HG03039 (cell line): Measurements from ENCODE around the gene TEX54.
"Not testable (repeated sequence)": the region's sequence is repeated elsewhere in the genome, so short reads cannot be mapped to it uniquely, and the experiment has no call there.

Experiments used
- ATAC-seq: cut with Tn5 transposase; IDR thresholded peaks from one replicate; pipeline ENCODE4 v1.9.1; 2021; ENCODE audit warnings: mild to moderate bottlenecking, moderate library complexity; ENCODE audit not compliant: unreplicated experiment

The TEX54 gene

DNA sequence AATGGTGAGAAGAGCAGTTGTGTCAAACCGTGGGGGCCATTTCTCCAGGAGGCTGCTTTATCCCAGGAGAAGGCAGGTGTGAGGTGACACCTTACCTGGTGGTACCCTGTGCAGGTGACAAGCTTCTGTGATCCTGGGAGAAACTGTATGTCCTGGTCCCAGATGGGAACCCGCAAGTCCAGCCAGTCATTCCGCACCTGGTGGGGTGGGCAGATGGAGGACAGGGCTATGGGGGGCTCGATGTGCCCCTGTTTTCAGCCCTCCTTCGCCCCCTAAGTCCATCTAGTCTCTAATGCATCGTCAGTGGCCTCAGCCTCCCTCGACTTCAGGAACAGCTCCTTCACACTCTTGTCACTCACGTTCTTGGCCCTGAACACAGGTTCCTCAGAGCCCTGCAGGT lies 2.7 kb upstream of the TEX54 start:
- ATAC-seq: no peak

DNA sequence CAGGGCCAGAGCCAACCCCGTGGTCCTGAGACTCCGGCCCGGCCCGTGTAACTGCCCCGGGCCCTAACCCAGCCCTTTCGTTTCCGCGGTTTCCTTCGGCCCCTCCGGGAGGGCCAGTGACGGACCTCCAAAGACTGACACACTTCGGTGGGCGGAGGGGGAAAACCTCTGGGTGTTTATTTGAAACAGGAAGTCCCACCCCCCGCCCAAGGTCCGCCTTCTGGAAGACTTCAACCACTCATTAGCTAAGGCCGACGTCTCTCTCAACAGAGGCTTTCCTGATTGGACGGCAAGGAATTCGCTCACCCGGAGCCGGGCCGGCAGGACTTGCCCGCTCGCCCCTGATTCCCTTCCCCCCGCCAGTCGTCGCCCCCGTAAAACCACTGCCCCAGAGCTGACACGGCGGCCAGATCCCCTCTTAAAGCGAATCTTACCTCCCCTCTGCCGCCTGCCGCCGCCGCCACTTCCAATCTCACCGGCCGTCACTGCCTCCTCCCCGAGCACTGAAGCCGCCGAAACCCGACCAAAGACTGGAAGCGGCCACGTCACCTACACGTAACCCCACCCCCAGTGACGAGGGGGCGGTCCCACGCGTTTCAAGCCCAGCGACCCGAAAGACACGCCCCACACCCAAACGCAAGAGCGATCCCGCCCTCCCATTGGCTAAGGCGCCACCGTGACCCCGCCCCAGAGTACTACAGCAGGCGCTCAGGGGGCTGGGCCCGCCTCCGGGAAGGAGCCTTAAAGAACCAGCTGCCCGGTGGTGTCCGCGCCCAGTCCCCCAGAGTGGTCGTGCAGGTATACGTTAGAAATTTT lies 913 bp downstream of the TEX54 start, which contains the start of gene STX5:
TSS of gene STX5 (minus strand) at position 532 of the 816 bp plus-strand sequence. CDS start 808 bp downstream, outside the sequence.
- peak; percentile 78 for ATAC-seq

- ATAC-seq: no peak
Measured at GRCh38 chr11:62830904-62831519, 1.6 kb downstream of the TEX54 start.

DNA sequence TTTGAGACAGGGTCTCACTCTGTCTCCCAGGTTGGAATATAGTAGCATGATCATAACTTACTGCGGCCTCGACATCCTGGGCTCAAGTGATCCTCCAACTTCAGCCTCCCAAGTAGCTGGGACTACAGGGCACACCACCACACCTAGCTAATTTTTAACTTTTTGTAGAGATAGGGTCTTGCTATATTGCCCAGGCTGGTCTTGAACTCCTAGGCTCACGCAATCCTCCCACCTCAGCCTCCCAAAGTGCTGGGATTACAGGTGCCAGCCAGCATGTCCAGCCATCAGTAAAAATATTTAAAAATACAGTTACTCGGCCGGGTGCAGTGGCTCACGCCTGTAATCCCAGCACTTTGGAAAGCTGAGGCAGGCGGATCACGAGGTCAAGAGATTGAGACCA lies 4.5 kb downstream of the TEX54 start:
- not testable (repeated sequence) for ATAC-seq

DNA sequence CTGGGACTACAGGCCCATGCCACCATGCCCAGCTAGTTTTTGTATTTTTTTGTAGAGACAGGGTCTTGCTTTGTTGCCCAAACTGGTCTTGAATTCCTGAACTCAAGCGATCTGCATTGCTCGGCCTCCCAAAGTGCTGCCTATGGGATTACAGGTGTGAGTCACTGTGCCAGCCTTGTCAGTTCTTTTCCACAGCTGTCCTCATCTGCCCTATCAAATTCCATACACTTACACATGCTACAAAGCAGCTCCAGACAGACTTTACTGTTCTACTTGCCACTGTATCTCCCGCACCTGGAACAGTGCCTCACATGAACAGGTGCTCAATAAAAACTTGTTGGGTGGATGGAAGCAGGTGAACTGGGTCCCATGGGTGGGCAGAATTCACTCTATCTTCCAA lies 9.0 kb downstream of the TEX54 start:
- no peak for ATAC-seq

DNA sequence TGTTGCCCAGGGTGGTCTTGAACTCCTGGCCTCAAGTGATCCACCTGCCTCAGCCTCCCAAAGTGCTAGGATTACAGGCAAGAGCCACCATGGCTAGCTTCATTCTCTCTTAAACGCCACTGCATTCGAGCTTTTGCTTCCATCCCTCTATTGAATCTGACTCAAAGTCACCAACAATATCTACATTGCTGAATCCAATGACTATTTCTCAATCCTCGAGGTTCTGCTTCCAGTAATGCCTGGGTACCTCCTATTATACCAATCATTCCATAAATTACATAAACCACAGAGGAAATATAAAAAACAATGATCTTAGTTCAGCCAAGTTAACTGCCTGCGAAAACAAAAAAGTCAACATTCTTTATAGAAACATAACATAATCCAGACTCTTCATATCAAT lies 15.5 kb downstream of the TEX54 start:
- ATAC-seq: no peak

DNA sequence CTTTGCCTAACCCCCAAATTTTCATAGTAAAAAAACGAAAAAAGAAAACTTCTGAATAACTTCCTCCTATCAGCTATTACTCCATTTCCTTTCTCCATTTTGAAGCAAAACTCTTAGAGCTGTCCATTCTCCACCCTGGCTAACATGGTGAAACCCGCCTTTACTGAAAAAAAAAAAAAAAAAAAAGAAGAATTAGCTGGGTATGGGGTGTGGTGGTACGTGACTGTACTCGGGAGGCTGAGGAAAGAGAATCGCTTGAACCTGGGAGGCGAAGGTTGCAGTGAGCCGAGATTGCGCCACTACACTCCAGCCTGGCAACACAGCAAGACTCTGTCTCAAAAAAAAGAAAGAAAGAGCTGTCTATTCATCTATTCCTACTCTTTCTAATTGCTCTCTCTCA lies 16.1 kb downstream of the TEX54 start:
- ATAC-seq: no peak

- ATAC-seq: no peak
Measured at GRCh38 chr11:62811659-62812058, 21.0 kb downstream of the TEX54 start.

GRCh38 chr11:62810748-62811147 lies 21.9 kb downstream of the TEX54 start:
- no peak for ATAC-seq

- ATAC-seq: no peak
Measured at GRCh38 chr11:62806611-62807121, 26.0 kb downstream of the TEX54 start.

DNA sequence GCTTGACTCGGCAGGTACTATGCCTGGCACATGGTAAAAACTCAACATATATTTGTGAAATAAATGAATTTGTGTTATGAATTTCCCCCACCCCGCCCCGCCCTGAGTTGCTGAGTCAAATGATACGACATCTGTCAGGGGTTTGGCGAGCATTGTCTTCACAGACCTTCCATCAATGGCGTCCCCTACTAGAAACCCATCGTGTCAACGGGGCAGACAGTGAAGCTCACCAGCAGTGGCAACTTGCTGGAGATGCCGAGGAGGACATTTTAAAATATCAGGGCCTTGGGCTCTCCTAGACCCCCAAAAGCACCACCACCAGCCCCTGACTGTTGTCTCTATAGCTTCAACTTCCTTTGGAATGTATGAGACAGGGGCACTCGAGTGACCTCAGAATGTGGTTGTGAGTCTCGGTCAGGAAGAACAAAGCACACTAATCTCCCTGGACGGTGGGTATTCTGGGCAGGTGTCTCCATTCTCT lies 26.6 kb downstream of the TEX54 start:
- no peak for ATAC-seq

DNA sequence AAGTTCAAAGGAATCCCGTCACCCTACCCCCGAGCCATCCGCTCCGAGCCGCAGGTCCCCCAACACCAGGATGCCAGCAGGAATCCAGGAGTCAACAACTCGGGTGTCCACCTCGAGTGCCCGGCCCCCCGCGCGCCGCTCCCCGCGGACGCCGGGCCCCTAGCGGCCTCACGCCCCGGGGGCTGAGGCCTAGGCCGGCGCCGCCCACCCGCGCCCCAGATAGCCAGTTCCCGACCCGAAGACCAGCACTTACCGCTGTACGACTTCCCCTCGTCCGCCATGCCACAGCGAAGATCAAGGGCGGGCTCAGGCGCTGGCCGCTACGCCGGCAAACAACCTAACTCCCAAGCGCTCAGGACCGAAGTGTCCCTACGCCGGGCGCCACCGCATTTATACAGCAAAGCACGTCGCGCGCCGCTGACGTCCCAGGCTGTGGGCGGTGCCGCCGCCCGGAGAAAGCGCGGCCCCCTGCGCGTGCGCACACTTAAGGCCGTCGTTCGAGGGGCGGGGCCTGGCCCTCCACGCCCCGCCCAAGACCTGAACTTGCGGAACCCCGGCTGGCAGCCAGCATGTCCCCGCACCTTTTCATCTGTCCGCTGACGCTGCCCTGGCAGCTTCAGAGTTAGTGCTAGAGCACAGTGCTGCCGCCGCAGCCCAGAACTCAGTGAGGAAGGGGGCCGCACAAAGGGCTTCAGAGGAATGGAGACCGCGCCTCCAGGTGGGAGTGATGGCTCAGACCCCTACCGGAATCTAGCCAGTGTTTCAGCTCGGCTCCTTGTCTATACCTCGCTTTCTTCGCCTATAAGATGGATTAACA lies 27.4 kb downstream of the TEX54 start, which contains the start of gene NXF1:
TSS of gene NXF1 (minus strand) at position 365 of the 817 bp plus-strand sequence. CDS start at position 281, 84 bp downstream.
- peak; percentile 77 for ATAC-seq

DNA sequence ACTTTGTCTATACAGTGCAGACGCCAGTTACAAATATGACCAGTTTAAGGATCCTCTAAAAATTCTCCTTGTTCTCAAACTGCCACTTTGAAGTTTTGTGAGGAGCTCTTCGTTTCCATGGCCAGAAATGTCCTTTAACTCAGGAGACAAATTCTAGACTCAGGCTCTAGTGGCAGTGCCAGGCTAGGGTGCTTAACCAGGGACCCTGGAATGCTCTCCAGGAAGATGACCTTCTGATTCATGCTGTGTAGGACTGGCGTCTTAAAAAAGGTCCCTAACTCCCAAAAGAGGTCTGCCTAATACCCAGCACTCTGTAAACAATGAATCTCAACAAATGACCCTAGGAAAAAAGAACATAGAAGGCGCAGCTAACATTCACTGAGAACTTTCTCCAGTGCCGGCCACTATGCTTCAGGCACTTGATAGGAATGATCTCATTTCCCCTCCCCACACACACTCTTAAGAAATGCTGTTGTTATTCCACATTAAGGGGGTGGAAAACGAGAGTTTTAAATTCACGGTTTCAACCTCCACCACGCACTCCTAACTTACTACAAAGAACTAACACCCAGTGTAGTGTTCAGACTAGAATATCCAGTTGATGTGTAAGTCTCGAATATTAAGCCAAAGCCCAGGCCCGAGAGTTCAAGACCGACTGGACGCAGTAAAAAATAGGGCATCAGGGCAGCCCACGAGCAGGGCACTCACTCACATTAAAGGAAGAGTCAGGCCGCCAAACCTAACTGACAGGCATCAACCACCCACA lies 28.1 kb downstream of the TEX54 start:
- peak; percentile 13 for ATAC-seq

DNA sequence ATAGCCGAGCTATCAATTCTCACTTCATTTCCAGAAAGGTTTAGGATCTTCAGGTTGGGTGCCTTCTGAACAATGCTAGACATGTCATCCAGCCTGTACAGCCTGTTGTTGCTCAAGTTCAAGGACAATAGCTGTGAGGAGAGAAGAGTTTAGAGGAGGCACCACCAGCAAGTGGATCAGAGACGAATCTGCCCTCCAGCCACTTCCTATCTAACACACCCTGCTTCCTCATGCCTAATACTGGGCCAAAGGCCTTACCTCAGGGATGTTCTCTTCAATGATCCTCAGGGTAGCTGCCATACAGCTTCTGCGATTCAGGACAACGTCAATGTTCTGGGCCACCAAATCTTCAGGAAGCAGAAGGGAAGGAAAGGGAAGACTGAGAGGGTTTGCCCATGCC lies 31.6 kb downstream of the TEX54 start:
- no peak for ATAC-seq

GRCh38 chr11:62799486-62799885 lies 33.2 kb downstream of the TEX54 start:
- no peak for ATAC-seq

- ATAC-seq: no peak
Measured at GRCh38 chr11:62796281-62796680, 36.4 kb downstream of the TEX54 start.

DNA sequence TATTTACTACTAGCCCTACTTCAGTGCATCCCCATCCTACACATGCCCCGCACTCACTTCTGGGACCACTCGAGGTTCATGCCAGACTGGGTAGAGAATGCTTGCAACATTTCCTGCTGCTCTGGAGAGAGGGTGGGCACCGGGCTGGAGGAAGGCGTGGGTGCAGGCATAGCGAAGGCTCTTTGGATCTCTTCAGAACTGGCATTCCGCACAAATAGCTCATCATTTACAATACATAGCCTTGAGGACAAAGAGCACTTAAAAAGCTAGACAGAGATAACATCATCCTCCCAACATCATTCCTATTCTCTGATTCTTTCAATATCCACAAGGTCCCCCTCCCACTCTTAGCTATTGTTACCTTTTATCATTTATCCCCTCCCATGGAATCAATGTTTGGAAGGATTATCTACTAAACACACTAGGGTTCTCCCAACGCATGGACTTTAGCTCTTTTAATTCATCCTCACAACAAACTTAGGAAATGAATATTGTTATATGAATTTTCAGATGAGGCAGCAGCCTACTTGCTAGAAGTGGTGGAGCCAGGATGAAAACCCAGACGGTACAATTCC lies 38.4 kb downstream of the TEX54 start:
- no peak for ATAC-seq

DNA sequence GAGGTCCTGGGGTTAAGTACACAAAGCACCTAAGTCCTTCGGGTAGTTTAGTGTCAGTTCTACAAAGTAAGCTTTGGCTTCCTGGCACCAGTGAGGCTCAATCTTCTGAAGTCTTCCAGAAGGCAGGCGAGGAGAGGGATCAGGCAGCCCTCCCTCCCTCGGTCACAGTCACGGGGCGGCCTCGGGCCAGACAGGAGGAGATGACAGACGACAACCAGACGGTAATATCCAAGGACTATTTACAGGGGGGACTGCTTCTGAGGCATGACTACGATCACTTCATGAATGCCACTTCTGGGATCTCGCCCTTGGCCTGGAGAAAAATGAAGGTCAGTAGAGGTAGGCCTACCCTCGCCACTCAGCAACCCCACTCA lies 40.5 kb downstream of the TEX54 start:
- no peak for ATAC-seq

DNA sequence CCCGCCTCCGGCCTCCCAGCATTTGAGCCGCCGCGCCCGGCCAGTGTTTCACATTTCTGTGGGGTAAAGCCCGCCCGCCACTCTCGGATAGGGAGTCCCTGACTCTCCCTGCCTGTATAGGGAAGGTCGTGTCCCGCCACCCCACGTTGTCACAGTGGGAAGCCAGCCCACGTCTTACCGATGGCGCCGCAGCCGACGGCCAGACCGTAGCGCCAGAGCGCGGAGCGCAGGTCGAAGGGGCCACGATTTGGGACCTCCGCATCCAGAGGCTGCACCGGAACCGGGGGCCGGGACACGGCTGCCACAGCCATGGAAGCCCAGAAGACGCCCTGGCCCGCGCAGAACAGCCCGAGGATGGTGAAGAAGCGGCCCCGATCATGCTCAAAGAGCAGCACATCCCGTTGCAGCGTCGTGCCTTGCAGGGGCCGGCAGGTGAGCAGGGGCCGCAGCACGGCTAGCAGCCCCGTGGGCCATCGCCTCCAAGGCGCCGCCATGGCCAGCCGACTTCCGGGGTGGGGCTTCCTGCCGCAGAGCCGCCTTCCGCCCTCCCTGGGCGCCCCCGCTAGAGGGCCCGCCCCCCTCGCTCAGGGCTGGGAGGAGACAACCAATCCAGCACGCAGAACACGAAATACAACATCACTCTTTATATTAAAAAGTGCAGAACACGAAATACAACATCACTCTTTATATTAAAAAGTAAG lies 41.0 kb downstream of the TEX54 start, which contains the start of gene TMEM223:
TSS of gene TMEM223 (minus strand) at position 506 of the 701 bp plus-strand sequence. CDS start at position 494, 12 bp downstream.
- ATAC-seq: peak; percentile 55
